GM19193 (cell line): ENCODE measurements around the gene FBXO41.

Experiments
- POLR2A ChIP-seq: IDR thresholded peaks from 4 replicates; pipeline ENCODE4 v1.6.1; 2011; ENCODE audit not compliant: insufficient read depth, insufficient read length; ENCODE audit errors: extremely low read depth

Gene FBXO41

DNA sequence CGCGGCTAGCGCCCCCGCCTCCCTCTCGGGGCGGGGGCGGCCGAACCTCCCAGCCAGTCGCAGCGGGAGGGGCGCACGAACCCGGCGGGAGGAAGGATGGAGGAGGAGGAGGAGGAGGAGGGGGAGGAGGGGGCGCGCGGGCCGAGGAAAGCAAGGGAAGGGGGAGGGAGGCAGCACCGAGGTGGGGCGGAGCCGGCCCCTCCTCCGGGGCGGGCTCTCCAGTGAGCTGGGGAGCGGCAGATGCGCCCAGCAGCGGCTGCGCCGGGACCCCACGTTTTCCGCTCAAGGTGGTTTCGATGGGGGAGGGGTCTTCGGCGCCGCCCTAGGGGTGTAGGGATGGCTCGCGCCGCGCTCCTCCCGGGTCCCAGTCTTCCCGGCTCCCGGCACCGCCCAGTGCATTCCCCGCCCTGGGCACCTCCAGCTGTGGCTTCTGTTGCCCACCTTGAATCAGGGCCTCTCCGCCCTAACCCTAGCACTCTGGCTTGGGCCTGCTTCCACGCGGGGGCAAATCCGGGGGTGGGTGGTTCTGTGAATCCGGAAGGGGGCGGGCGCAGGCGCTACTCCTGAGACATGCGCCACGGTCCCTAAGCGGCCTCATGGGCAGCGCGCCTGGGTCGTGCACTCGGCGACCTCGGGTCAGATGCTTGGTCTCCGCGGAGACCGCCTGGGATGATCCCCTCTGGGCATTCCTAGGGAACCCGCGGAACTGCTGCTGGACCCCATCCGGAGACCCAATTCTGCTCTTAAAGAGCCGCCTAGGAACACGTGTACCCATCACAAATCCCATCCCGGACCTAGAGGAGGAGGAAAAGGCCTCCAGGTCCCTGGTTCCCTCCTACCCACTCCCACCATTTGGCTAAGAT, at the start of gene FBXO41:
TSS of gene FBXO41 (minus strand) at position 183 of the 863 bp plus-strand sequence. CDS start 14,848 bp downstream, outside the sequence.
- TF ChIP-seq POLR2A: peak; percentile 67

GRCh38 chr2:73334045-73334444, 49.8 kb upstream of the FBXO41 start:
- TF ChIP-seq POLR2A: no peak

GRCh38 chr2:73333564-73333963, 49.3 kb upstream of the FBXO41 start:
- TF ChIP-seq POLR2A: no peak

DNA sequence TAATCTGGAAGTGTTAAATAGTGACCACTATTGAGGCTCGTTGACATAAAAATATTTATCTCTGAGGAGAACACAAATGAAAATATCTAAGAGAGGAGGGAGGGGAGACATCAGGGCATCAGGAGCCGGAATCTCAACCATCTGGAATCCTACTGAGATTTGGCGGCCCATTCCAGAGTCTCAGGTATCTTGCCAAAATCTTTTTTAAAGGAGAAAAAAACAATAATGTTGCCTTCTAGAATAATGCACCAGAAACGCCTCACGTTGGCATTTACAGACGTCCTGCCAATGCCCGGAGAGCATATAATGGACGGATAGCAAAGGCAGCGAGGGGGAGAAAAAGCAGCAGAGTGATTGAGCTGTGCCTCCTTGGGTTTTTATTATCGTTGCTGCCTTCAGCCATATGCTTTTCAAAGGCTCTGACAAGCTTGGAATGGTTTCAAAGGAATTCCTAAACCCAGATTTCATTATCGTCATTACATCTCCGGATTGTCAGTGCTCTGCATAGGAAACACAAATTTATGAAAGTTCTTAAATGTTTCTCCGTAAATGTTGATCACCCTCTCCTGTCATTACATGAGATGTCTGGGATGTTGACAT, 39.9 kb upstream of the FBXO41 start:
- TF ChIP-seq POLR2A: no peak

DNA sequence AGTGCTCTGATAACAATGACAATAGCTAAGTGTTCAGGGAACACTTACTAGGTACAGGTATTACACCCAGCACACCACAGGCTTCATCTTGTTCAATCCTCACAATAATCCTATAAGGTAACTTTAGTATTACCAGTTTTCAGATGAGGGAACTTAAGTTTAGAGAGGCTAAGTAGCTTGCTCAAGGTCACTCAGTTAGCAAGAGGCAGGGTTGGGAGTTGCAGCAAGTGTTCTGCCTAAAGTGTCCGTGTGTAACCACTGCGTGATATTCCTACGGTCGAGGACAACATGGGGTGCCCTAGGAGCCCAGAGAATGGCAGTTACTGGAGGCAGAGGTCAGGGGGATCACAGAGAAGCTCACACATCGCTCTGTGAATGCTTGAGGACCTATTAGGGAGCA, 39.3 kb upstream of the FBXO41 start:
- TF ChIP-seq POLR2A: no peak

DNA sequence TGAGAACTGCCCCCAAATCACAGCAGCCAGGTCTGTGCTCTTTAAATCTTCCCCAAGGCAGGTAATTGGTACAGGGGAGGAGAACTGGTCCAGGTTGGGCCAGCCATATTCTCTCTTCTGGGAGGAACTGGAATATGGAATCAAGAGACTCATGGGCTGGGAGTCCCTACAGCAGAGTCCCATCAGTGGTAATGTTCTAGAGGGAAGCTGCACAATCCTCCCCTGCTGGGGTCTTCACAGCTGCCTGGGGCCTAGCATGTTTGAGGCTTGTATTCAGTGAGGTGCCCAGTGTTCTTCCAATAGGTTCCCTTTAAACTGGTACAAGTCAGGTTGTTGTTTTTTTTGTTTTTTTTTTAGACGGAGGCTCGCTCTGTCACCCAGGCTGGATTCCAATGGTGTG, 30.2 kb upstream of the FBXO41 start:
- no peak for TF ChIP-seq POLR2A

DNA sequence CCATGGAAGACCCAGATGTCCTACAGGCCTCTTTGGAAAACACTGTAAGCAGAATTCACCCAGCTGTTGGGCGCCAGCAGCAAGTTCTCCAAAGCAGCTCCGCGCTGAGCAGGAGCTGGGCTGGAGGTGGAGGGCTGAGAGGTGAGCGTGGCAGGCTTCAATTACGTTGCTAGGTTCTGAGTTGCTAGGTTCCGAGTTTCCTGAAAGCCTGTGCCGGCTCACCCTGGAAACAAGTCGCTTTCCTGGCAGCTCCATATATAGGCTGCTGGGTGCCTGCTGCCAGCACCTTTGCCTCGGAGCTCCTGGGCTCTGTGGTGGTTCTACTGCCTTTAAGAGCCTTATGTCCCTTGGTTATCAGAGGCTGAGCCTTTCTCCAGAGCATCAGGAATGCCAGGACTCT, 23.4 kb upstream of the FBXO41 start:
- no peak for TF ChIP-seq POLR2A

DNA sequence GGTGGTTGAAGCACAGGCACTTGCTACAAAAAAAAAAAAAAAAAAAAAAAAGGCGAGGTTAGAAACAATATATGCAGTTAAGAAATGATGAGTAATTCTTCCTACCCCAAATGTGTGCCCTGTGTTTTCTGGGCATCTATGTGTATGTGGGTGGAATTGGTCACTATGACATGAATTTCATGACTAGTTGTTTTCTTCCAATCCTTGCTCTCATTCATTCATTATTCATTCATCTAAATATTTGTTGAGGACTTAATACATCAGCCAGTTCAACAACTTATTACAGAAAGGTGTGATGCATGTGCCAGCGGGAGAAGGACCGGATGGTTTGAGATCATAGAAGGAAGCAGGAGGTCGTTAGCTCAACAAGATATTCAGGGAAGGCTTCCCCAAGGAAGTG, 17.4 kb upstream of the FBXO41 start:
- TF ChIP-seq POLR2A: no peak

- no peak for TF ChIP-seq POLR2A
These were observed 16.6 kb upstream of the FBXO41 start for GRCh38 chr2:73300926-73301325.

DNA sequence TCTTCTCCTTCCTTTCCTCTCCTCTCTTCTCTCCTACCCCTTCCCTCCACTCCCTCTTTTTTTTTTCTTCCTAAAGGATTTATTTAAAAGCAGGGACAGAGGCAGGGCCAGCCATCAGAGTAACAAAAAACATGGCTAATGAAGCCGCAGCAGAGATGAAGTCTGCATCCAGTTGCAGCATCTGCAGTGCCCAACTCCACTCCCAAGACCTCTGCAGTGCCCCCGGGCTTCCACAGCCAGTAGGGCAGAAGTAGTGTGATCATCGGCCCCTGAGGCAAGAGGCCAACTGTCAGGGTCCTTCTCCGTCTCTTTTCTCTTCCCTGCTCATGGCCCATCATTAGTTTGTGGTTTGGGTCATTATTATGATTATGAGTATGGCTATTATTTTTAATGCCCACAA, 13.3 kb upstream of the FBXO41 start:
- no peak for TF ChIP-seq POLR2A

GRCh38 chr2:73297151-73297559, 12.9 kb upstream of the FBXO41 start:
- TF ChIP-seq POLR2A: no peak

DNA sequence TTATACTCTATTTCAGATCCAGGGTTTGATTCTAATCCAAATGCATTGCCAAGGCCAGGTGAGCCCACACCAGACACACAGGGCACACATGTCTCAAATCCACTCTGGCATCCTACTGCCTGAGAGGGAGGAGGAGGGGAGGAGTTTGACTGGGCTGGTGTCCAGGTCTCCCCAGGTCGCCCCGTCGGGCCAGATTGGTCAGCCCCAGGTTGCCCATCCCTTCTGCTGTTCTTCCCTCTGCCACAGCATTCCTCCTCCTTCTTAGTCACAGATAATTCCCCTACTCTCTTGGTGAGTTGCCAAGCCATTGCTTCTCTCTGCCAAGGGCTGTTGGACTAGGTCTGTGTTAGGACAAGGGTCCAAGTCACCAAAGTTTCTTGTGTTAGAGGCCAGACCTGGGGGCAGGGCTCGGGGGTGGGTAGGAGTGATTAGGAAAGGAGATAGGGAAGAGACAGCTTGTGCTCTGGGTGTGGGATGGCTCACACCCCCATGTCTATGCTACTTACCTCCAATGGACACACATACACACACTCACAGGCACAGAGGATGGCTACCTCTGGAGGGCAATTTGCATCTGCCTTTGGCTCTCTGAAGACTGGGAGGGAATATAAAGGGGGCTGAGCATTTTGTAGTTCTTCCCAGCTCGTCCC, 11.6 kb upstream of the FBXO41 start:
- no peak for TF ChIP-seq POLR2A

DNA sequence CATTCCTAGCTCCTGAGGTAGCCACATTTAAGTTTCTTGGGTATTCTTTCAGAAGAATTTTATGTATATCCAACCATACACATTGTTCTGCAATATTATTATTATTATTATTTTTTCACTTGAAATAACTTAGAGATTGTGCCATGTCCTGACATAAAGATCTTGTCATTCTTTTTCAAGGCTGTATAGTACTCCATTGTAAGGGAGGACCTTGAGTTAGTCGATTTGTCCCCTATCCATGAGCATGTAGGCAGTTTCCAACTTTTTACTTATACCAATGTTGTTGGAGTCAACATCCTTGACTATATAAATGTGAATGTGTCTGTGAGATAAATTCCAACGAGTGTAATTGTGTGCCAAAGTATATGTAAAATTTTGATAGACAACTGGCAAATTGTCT, 10.0 kb upstream of the FBXO41 start:
- TF ChIP-seq POLR2A: no peak

DNA sequence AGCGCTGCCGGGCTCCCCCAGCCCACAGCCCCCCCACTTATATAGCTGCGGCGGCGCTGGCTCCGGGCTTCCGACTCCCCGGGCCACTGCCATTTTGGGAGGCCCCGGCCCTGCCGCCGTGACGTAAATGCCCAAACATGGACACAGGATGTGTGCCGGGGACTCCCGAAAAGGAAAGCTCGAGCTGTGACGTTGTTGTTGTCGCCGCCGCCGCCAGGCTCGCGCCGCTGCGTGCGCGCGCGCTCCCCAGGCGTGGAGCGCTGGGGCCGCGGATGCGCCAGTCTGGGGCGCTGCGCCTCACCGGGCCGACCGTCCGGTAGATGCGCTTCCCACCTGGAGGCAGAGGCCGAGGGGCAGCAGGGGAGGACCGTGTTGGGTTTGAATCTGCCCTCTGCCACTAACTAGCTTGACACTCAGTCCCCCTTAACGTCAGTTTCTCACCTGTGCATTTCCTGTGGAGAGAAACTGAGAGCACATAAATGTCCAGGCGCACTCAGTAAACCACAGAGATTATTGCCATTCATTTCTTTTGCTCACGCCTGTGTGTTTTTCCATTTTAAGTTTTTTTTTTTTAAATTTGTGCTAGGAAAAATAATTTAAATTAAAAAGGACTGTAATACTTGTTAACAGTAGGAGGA, 9.4 kb upstream of the FBXO41 start, which contains the start of gene EGR4:
TSS of gene EGR4 (minus strand) at position 15 of the 638 bp plus-strand sequence. CDS start 231 bp downstream, outside the sequence.
- no peak for TF ChIP-seq POLR2A

DNA sequence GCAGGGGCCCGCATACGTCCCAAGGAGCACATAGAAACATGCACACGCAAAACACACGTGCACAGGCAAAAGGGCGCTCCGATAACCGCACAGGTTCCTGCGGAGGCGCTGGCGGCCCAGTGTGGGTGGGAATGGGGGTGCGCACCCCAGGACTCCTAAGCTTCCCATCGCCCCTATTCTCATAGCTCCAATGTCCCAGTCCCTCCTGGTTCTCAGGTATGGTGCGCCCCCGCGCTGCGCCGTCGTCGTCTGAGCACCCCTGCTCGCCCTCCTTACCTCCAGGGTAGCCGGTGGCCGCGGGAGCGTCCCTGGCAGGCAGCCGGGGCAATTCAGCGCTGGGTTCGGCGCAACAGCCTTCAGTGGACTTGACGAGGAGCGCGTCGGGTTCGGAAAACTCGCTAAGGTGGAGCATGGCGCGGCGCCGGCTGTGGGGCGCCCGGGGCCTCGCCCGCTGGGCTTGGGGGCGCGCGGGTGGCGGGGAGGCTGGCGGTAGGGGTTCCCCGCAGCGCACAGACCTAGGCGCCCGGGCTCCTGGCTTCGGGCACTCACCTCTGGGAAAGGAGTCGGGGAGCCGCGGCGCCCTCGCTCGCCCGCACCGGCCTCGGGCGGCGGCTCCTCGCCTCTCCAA, 8.7 kb upstream of the FBXO41 start:
- TF ChIP-seq POLR2A: no peak
